ENCODE measurements around the gene SLC35E2B. TPM values are rescaled to one million over a fixed set of nuclear protein-coding genes. Genes with fewer than 3 reads are reported as not detected.

SLC35E2B gene
- total and polyA plus RNA-seq, 4 donors: 11.1 to 19.3 (median 12.6) TPM

GRCh38 chr1:1666526-1666925, 26.1 kb downstream of the SLC35E2B start:
- Histone ChIP-seq H3K27me3 (ENCODE audit: control insufficient read depth in 4 of 4, insufficient read depth in 4 of 4, low read length in 3 of 4) (no peaks in the 10 kb centered on the region), H3K4me1 (ENCODE audit: control insufficient read depth in 4 of 4, insufficient read depth in 4 of 4, low read length in 3 of 4) (no peaks in the 10 kb centered on the region), H3K9me3 (ENCODE audit: control insufficient read depth in 4 of 4, low read length in 3 of 4) (no peaks in the 10 kb centered on the region), H3K36me3 (ENCODE audit: control insufficient read depth in 4 of 4, insufficient read depth in 3 of 4, low read depth in 1 of 4, low read length in 3 of 4) (peaks cover 10 to 40% (median 24%) of the 10 kb centered on the region in 4 donors), H3K4me3 (ENCODE audit: low read depth in 1 of 3, low read length in 3 of 3) (no peak overlapping the region), H3K27ac (ENCODE audit: low read depth in 1 of 2, low read length in 2 of 2) (no peak overlapping the region), H3K9ac (ENCODE audit: low read depth in 1 of 2, low read length in 2 of 2) (no peak overlapping the region)
- DNase-seq (ENCODE audit: low spot score): no peak
- no peak for TF ChIP-seq REST (IDR thresholded peaks at IDR 0.05)
- TF ChIP-seq NR2F2 (IDR thresholded peaks at IDR 0.05): no peak
- no peak for TF ChIP-seq RAD21 (IDR thresholded peaks at IDR 0.05)
- TF ChIP-seq ZBTB33 (IDR thresholded peaks at IDR 0.05): no peak
- no peak for TF ChIP-seq YY1 (IDR thresholded peaks at IDR 0.05)
- TF ChIP-seq HNF4A (conservative IDR thresholded peaks at IDR 0.05): no peak
- no peak for TF ChIP-seq TAF1 (conservative IDR thresholded peaks at IDR 0.05)
- TF ChIP-seq CTCF (IDR thresholded peaks at IDR 0.05; ENCODE audit: low read depth, low read length, missing input control): no peak
- TF ChIP-seq FOXA2 (IDR thresholded peaks at IDR 0.05): no peak
- no peak for TF ChIP-seq SP1 (IDR thresholded peaks at IDR 0.05)
- TF ChIP-seq MAX (IDR thresholded peaks at IDR 0.05): no peak
- no peak for TF ChIP-seq GABPA (IDR thresholded peaks at IDR 0.05 in 1 of 2, conservative IDR thresholded peaks at IDR 0.05 in 1 of 2)
- TF ChIP-seq EGR1 (IDR thresholded peaks at IDR 0.05; ENCODE audit: low read depth in 2 of 2): no peak
- TF ChIP-seq JUND (IDR thresholded peaks at IDR 0.05): no peak
- TF ChIP-seq RXRA (IDR thresholded peaks at IDR 0.05): no peak
- TF ChIP-seq HNF4G (IDR thresholded peaks at IDR 0.05): no peak
- TF ChIP-seq FOXA1 (IDR thresholded peaks at IDR 0.05): no peak
- no peak for TF ChIP-seq ATF3 (IDR thresholded peaks at IDR 0.05)
- WGBS: 96% methylated on average over 15 of the region's 15 CpGs

Measured in liver (tissue), 9 donors.